ENCODE measurements around the gene SCN9A. TPM values are rescaled to one million over a fixed set of nuclear protein-coding genes. Genes with fewer than 3 reads are reported as not detected.

Gene SCN9A
- total and polyA plus RNA-seq, 9 of the 15 experiments (the other 6 are each of a cell fraction or from before 2014, with no cell fraction given) = 1.4 to 22.8 (median 7.1) TPM

- FAIRE-seq = no peak
- BruUV-seq (replicated peaks) = no TSS peak
Observed at GRCh38 chr2:166270376-166270775, 105.4 kb downstream of the SCN9A start.

More at GRCh38 chr2:166270376-166270775, 105.4 kb downstream of the SCN9A start:
- no peaks in the 10 kb centered on the region for H3K79me2 ChIP-seq (ENCODE audit: control insufficient read depth, insufficient read depth, low read length)
- no peak overlapping the region for H3K4me2 ChIP-seq (ENCODE audit: insufficient read depth, low read length)
- intact Hi-C loops (cut with micrococcal nuclease) (no loop called here), in situ Hi-C loops (cut with MboI) (no loop called here)
- no peak for ATAC-seq
- H3K9ac ChIP-seq (ENCODE audit: insufficient read depth in 1 of 2, low read depth in 2 of 2, low read length in 2 of 2) = no peak overlapping the region
- H3K27ac ChIP-seq (ENCODE audit: extremely low read depth, low read depth, low read length) = no peak overlapping the region
- POLR2A ChIA-PET = no interaction called here
- no peak for TF ChIP-seq PBX2 (CRISPR knock-in tag; IDR thresholded peaks at IDR 0.05; ENCODE audit: low read depth)
- TF ChIP-seq PBX2 (tag; conservative IDR thresholded peaks at IDR 0.05; ENCODE audit: low read depth) = no peak
- no peak for TF ChIP-seq SMAD4 (CRISPR knock-in tag; conservative IDR thresholded peaks at IDR 0.05)
- no peak for TF ChIP-seq ZNF398 (CRISPR knock-in tag; IDR thresholded peaks at IDR 0.05)
- no peaks in the 10 kb centered on the region for H4K20me1 ChIP-seq (replicated peaks; ENCODE audit: control insufficient read depth, insufficient read depth, low read length)
- no peaks in the 10 kb centered on the region for H3K27me3 ChIP-seq (ENCODE audit: control insufficient read depth in 2 of 2, insufficient read depth in 2 of 2, low read length in 2 of 2)
- no peak for DNase-seq (ENCODE audit: extremely low read depth in 1 of 4, low spot score in 3 of 4)
- no peak overlapping the region for H3K4me3 ChIP-seq
- no peaks in the 10 kb centered on the region for H3K9me1 ChIP-seq (ENCODE audit: control insufficient read depth, insufficient read depth, low read length)
- H3K9me3 ChIP-seq (replicated peaks; ENCODE audit: control insufficient read depth, insufficient read depth, low read depth, low read length) = no peaks in the 10 kb centered on the region
- H2AFZ ChIP-seq (ENCODE audit: low read depth, low read length) = no peak overlapping the region
- no peaks in the 10 kb centered on the region for H3K4me1 ChIP-seq (replicated peaks in 1 of 2; ENCODE audit: control insufficient read depth in 2 of 2, insufficient read depth in 2 of 2, low read length in 2 of 2)
- WGBS (ENCODE audit: insufficient coverage, low coverage, missing lambda C conversion rate) = 89% methylated on average over 6 of the region's 6 CpGs
- CTCF ChIA-PET (ENCODE audit: low intra/inter-chr PET ratio) = no interaction called here
- H3K36me3 ChIP-seq (ENCODE audit: control insufficient read depth, insufficient read depth, low read length) = peaks cover 2% of the 10 kb centered on the region; the same call in 1 of the 3 replicates
